ENCODE results near the gene TBRG1.

TBRG1 gene

DNA sequence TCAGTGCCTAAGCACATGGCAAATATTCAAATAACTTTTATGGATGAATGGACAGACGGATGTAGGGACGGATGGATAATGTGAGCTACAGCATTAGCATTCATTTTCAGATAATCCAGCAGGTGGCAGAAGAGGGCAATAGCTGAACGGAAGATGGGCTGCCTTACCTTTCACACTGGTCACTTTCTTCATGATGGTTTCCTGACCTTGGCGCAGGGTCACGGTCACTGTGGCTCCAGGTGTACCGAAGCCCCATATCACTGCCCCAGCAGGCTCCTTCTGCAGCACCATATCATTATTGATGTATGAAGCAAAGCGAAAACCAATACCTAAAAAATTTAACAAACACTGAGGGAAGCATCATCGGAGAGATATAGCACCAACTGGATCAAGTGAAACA, 46.5 kb downstream of the TBRG1 start:
- H3F3A ChIP-seq (ENCODE audit: insufficient read depth, low read length), result no peaks in the 10 kb centered on the region
- H2AFZ ChIP-seq (ENCODE audit: low read length), result no peak overlapping the region
- no peak overlapping the region for H3K27ac ChIP-seq (ENCODE audit: low read depth, low read length, poor library complexity, severe bottlenecking)
- no peaks in the 10 kb centered on the region for H3K27me3 ChIP-seq (ENCODE audit: insufficient read depth, low read length)
- H3K9me3 ChIP-seq (ENCODE audit: low read length), result no peaks in the 10 kb centered on the region
- H3K4me3 ChIP-seq (ENCODE audit: low read depth, low read length, poor library complexity, severe bottlenecking), result no peak overlapping the region
- H3K4me1 ChIP-seq (ENCODE audit: insufficient read depth, low read length, severe bottlenecking), result peaks cover 10% of the 10 kb centered on the region
- no peaks in the 10 kb centered on the region for H3K9me2 ChIP-seq (ENCODE audit: low read depth, low read length)
- no peak overlapping the region for H3K9ac ChIP-seq (ENCODE audit: low read length)
- no peaks in the 10 kb centered on the region for H3K36me3 ChIP-seq (ENCODE audit: insufficient read depth, low read length)
- no peaks in the 10 kb centered on the region for H3K79me2 ChIP-seq (ENCODE audit: insufficient read depth, low read length)
- no peak overlapping the region for H3K4me2 ChIP-seq (ENCODE audit: low read length)
- H4K20me1 ChIP-seq (ENCODE audit: insufficient read depth, low read length), result no peaks in the 10 kb centered on the region
- no peak for TF ChIP-seq EZH2 (IDR thresholded peaks at IDR 0.05; ENCODE audit: borderline replicate concordance, low read length)
- TF ChIP-seq, protein P1, sequence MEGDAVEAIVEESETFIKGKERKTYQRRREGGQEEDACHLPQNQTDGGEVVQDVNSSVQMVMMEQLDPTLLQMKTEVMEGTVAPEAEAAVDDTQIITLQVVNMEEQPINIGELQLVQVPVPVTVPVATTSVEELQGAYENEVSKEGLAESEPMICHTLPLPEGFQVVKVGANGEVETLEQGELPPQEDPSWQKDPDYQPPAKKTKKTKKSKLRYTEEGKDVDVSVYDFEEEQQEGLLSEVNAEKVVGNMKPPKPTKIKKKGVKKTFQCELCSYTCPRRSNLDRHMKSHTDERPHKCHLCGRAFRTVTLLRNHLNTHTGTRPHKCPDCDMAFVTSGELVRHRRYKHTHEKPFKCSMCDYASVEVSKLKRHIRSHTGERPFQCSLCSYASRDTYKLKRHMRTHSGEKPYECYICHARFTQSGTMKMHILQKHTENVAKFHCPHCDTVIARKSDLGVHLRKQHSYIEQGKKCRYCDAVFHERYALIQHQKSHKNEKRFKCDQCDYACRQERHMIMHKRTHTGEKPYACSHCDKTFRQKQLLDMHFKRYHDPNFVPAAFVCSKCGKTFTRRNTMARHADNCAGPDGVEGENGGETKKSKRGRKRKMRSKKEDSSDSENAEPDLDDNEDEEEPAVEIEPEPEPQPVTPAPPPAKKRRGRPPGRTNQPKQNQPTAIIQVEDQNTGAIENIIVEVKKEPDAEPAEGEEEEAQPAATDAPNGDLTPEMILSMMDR (IDR thresholded peaks at IDR 0.05; ENCODE audit: low read length), result peak; percentile 54; the same call in 1 of the 2 replicates

DNA sequence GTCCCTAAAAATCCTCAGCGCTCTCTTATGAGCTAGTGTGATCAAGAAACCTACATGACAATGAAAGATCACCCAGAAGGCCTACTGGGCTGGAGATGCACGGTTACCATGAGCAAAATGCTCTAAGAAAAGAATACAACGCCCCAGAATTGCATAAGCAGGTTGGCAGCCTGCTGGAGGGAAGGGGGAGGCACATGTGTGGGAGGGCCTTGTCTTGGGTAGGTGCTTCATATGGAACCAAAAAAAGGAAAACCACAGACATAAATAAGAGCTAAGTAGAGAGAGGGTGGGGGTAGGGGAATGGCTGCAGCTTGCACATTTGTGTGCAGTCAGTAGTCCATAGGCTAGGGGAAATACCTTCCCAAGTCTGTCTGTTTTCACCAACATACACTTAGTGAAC, 48.1 kb downstream of the TBRG1 start:
- Histone ChIP-seq H3K36me3 (ENCODE audit: insufficient read depth, low read length) (no peaks in the 10 kb centered on the region), H3F3A (ENCODE audit: insufficient read depth, low read length) (no peaks in the 10 kb centered on the region), H3K9me3 (ENCODE audit: low read length) (no peaks in the 10 kb centered on the region), H3K9me2 (ENCODE audit: low read depth, low read length) (no peaks in the 10 kb centered on the region), H4K20me1 (ENCODE audit: insufficient read depth, low read length) (no peaks in the 10 kb centered on the region), H3K4me2 (ENCODE audit: low read length) (no peak overlapping the region), H3K4me1 (ENCODE audit: insufficient read depth, low read length, severe bottlenecking) (peaks cover 13% of the 10 kb centered on the region), H3K4me3 (ENCODE audit: low read depth, low read length, poor library complexity, severe bottlenecking) (no peak overlapping the region), H3K27me3 (ENCODE audit: insufficient read depth, low read length) (no peaks in the 10 kb centered on the region), H3K79me2 (ENCODE audit: insufficient read depth, low read length) (no peaks in the 10 kb centered on the region), H3K27ac (ENCODE audit: low read depth, low read length, poor library complexity, severe bottlenecking) (no peak overlapping the region), H2AFZ (ENCODE audit: low read length) (no peak overlapping the region), H3K9ac (ENCODE audit: low read length) (no peak overlapping the region)
- TF ChIP-seq, protein P1 (IDR thresholded peaks at IDR 0.05; ENCODE audit: low read length), result no peak
- TF ChIP-seq EZH2 (IDR thresholded peaks at IDR 0.05; ENCODE audit: borderline replicate concordance, low read length), result no peak

DNA sequence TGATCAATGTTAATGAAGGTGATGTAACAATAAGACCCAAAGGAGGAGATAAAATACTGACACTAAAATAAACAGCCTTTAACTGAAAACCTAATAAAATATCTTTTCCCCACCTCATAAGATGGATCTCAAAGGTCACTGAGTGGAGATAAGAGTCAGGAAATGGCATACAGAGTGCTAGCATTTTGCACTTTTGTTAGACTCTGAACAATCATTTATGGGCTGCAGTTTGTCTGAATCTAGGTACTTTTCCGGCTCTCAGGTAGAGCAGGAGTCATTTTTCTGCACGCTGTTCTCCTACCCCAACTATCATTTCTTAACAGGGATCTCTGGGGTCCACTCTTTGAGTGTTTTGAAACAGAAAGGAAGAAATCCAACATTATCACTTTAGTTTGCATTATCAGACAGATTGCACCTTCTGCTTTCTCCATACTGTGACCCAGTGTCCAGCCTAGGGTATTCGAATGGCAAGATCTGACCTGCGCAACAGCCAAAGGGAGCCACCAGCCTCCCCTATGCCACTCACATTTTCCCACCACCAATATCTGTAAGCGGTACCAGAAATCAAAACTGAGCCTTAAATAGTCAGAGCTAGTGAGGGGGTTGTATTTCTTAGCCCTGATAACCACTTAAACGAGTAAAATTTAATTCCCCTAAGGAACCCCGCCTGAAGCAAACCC, 50.0 kb downstream of the TBRG1 start:
- TF ChIP-seq, protein P1 (IDR thresholded peaks at IDR 0.05; ENCODE audit: low read length), result no peak
- TF ChIP-seq EZH2 (IDR thresholded peaks at IDR 0.05; ENCODE audit: borderline replicate concordance, low read length), result no peak
- Histone ChIP-seq H3K9ac (ENCODE audit: low read length) (peak overlapping the region; percentile 77; the same call in 1 of the 2 replicates), H3K4me1 (ENCODE audit: insufficient read depth, low read length, severe bottlenecking) (peaks cover 13% of the 10 kb centered on the region), H3K27ac (ENCODE audit: low read depth, low read length, poor library complexity, severe bottlenecking) (no peak overlapping the region), H3K9me2 (ENCODE audit: low read depth, low read length) (no peaks in the 10 kb centered on the region), H3F3A (ENCODE audit: insufficient read depth, low read length) (no peaks in the 10 kb centered on the region), H3K4me2 (ENCODE audit: low read length) (peak overlapping the region; percentile 88), H3K4me3 (ENCODE audit: low read depth, low read length, poor library complexity, severe bottlenecking) (peak overlapping the region; percentile 78), H3K27me3 (ENCODE audit: insufficient read depth, low read length) (no peaks in the 10 kb centered on the region), H2AFZ (ENCODE audit: low read length) (no peak overlapping the region), H3K9me3 (ENCODE audit: low read length) (no peaks in the 10 kb centered on the region), H4K20me1 (ENCODE audit: insufficient read depth, low read length) (no peaks in the 10 kb centered on the region), H3K36me3 (ENCODE audit: insufficient read depth, low read length) (no peaks in the 10 kb centered on the region), H3K79me2 (ENCODE audit: insufficient read depth, low read length) (no peaks in the 10 kb centered on the region)
